Fibroblast of skin of back (primary cell): Measurements from ENCODE around the gene SETD1B.

ENCODE experiments used
- DNase-seq: peaks from one replicate; pipeline ENCODE4 v3.0.0-alpha.2; 2013

Gene SETD1B

DNA sequence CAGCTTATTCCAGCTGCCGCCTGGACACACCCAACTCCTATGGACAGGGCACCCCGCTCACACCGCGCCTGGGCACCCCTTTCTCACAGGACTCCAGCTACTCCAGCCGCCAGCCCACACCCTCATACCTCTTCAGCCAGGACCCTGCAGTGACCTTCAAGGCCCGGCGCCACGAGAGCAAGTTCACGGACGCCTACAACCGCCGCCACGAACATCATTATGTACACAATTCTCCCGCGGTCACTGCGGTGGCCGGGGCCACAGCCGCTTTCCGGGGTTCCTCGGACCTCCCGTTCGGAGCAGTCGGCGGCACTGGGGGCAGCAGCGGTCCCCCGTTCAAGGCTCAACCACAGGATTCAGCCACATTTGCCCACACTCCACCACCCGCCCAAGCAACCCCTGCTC is 5.9 kb downstream of the SETD1B start:
- DNase-seq: no peak

DNA sequence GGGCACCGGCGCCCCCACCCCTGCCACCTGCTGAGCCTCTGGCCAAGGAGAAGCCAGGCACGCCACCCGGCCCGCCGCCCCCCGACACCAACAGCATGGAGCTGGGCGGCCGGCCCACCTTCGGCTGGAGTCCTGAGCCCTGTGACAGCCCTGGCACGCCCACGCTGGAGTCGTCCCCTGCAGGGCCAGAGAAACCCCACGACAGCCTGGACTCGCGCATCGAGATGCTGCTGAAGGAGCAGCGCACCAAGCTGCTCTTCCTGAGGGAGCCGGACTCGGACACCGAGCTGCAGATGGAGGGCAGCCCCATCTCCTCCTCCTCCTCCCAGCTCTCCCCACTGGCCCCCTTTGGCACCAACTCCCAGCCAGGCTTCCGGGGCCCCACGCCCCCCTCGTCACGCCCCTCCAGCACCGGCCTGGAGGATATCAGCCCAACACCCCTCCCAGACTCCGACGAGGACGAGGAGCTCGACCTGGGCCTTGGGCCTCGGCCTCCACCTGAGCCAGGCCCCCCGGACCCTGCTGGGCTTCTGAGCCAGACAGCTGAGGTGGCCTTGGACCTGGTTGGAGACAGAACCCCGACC is 6.5 kb downstream of the SETD1B start:
- no peak for DNase-seq

- DNase-seq: no peak
Measured at GRCh38 chr12:121810833-121811433, 7.1 kb downstream of the SETD1B start.

GRCh38 chr12:121811434-121812319 is 7.9 kb downstream of the SETD1B start:
- peak; percentile 56 for DNase-seq

GRCh38 chr12:121812320-121812871 is 8.6 kb downstream of the SETD1B start:
- peak; percentile 63 for DNase-seq

- no peak for DNase-seq
Measured at GRCh38 chr12:121812921-121813896, 9.4 kb downstream of the SETD1B start.

DNA sequence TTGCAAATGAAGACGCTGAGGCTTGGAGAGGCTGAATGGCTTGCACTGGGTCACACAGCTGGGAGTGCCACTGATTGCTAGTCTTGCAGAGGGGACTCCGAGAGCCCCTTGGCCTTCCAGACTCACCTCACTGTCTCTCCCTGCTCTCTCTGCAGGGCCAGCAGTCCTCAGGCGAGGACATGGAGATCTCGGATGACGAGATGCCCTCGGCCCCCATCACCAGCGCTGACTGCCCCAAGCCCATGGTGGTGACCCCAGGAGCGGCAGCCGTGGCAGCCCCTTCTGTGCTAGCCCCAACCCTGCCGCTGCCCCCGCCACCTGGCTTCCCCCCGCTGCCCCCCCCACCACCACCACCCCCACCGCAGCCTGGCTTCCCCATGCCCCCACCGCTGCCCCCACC is 10.1 kb downstream of the SETD1B start:
- DNase-seq: no peak

DNA sequence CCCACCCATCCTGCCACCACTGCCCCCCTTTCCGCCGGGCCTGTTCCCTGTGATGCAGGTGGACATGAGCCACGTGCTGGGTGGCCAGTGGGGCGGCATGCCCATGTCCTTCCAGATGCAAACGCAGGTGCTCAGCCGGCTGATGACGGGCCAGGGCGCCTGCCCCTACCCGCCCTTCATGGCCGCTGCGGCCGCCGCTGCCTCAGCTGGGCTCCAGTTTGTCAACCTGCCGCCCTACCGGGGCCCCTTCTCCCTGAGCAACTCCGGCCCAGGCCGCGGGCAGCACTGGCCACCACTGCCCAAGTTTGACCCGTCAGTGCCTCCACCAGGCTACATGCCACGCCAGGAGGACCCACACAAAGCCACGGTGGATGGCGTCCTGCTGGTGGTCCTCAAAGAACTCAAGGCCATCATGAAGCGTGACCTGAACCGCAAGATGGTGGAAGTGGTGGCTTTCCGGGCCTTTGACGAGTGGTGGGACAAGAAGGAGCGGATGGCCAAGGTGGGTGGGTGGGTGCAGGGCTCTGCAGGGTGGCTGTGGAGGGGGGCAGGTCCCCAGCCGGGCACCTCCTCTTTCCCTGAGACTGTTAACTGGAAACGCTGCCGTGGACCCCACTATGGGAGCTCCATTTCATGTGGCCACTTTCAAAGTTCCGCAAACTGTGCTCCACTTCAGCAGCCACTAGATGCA is 10.8 kb downstream of the SETD1B start:
- no peak for DNase-seq

GRCh38 chr12:121815263-121815662 is 11.5 kb downstream of the SETD1B start:
- no peak for DNase-seq

DNA sequence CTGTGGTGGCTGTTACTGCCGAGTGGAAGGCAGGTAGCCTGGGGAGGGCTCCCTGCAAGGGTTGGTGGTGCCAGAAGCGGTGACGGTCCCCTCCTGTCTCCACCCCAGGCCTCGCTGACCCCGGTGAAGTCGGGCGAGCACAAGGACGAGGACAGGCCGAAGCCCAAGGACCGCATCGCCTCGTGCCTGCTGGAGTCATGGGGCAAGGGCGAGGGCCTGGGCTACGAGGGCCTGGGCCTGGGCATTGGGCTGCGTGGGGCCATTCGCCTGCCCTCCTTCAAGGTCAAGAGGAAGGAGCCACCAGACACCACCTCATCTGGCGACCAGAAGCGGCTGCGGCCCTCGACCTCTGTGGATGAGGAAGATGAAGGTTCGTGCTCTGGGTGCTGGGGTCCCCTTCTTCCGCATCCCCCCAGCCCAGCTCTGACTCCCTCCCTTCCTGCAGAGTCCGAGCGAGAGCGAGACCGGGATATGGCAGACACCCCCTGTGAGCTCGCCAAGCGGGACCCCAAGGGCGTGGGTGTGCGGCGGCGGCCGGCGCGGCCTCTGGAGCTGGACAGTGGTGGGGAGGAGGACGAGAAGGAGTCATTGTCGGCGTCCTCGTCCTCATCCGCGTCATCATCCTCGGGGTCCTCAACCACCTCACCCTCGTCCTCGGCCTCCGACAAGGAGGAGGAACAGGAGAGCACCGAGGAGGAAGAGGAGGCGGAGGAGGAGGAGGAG is 13.3 kb downstream of the SETD1B start:
- no peak for DNase-seq

DNA sequence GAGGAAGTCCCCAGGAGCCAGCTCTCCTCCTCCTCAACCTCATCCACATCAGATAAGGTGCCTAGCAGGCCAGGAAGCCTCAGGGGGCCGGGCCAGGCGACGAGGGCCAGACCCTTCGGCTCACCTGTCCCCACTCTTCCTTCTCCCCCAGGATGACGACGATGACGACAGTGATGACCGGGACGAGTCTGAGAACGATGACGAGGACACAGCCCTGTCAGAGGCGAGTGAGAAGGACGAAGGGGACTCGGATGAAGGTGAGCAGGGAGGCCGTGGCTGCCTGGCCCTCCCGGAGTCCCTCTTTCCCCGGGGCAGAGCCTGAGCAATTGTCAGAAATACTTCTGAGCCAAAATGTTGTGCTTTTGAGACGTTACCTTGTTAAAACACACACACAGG is 13.8 kb downstream of the SETD1B start:
- DNase-seq: no peak

DNA sequence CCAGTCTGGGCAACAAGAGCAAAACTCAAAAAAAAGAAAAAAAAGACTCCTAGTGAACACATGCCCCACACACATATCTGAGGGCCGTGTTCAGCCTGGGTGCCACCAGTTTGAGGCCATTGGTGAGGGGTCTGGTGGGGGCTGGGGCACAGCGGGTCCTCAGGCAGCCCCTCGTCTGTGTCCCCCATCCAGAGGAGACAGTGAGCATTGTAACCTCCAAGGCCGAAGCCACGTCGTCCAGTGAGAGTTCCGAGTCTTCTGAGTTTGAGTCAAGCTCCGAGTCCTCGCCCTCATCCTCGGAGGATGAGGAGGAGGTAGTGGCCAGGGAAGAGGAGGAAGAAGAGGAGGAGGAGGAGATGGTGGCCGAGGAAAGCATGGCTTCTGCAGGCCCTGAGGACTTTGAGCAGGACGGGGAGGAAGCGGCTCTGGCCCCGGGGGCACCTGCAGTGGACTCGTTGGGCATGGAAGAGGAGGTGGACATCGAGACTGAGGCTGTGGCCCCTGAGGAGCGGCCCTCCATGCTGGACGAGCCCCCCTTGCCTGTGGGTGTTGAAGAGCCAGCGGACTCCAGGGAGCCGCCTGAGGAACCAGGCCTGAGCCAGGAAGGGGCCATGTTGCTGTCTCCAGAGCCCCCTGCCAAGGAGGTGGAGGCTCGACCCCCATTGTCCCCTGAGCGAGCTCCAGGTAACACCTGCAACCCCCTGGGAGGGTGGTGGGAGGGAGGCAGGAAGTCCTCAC is 15.6 kb downstream of the SETD1B start:
- DNase-seq: no peak

DNA sequence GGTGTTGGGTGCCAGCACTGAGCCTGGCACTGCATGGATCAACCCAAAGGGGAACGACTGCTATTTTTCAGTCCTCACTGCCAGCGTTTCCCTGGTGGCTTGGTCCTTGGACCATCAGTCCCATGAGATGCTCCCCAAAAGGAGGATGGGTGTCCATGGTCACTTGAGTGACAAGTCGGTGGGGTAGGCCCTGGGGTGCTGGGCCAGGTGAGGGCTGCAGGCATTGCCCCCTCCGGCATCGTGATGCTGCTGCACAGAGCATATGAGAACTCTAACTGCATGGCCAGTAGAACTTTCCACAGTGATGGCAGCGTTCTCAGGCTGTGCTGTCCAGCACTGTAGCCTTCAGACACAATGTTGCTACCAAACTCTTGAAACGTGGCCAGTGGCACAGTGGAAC is 16.2 kb downstream of the SETD1B start:
- DNase-seq: no peak

DNA sequence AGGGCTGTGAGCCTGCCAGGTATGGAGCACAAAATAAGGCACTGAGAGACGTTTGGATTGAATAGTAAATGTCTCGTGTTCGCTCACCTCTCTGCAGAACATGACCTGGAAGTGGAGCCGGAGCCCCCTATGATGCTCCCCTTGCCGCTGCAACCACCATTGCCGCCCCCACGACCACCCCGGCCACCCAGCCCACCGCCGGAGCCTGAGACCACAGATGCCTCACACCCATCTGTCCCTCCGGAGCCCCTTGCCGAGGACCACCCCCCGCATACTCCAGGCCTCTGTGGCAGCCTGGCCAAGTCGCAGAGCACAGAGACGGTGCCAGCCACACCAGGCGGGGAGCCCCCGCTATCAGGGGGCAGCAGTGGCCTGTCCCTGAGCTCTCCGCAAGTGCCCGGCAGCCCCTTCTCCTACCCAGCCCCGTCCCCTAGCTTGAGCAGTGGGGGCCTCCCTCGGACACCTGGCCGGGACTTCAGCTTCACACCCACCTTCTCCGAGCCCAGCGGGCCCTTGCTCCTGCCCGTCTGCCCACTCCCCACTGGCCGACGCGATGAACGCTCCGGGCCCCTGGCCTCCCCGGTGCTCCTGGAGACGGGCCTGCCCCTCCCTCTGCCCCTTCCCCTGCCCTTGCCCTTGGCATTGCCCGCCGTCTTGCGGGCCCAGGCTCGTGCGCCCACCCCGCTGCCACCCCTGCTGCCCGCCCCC is 18.7 kb downstream of the SETD1B start:
- no peak for DNase-seq

- DNase-seq: no peak
Measured at GRCh38 chr12:121823101-121823726, 19.4 kb downstream of the SETD1B start.

- no peak for DNase-seq
Measured at GRCh38 chr12:121823727-121824115, 19.9 kb downstream of the SETD1B start.

DNA sequence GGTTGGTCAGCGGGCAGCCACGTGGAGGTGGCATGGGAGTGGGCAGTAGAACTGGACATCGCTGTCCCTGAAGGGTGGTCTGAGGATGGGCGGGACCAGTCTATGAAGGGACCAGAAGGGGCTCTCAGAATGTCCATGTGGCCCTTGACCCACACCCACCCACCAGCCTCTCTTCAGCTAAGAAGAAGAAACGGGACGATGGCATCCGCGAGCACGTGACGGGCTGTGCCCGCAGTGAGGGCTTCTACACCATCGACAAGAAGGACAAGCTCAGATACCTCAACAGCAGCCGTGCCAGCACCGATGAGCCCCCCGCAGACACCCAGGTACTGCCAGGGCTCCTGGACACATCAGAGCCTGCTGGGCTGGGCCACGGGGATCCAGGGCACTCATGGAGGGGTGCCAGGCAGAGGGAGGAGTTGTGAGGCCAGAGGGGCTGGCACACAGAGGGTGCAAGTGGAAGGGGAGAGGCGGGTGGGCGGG is 21.3 kb downstream of the SETD1B start:
- DNase-seq: no peak

DNA sequence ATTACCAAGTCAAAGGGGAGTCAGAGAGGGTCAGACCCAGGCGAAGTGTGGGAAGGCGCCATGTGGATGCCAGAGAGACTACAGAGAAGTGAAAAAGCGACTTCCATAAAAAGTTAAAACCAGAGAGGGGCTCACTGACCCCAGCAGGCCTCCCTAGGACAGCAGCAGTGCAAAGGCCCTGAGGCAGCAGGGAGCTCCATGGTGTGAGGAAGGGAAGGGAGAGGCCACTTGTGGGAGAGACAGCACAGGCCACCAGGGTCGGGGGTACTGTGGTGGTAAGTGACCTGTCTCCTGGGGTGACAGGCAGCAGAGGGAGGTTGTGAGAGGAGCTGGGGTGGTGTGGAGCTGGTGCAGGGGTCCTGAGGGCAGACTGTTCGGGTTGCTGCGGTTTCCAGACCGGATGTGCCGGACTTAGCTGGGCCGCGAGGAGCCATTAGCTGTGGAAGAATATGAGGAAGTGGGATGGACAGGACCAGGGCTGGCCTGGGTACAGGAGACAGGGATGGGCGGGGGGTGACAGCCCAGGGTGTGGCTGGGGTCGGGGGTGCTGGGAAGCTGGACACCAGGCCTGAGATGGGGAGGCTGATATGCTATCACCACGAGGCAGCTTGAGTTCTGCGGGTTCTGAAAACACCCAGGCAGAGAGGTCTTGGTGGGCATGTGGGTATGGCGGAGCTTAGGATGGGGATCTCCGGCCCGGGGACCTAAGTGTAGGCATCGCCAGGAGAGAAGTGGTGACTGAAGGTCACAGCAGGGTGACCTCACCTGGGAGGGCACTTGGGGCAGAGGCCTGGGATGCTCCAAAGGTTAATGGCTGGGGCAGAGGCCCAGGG is 22.7 kb downstream of the SETD1B start:
- no peak for DNase-seq
